MM.1S (cell line): ENCODE data around the gene HDLBP.

ENCODE experiments used
- EZH2phosphoT487 ChIP-seq: fragments of 300-600 bp; sonication (generic); IDR thresholded peaks from 2 replicates; pipeline ENCODE4 v1.6.1; 2018; ENCODE audit warnings: antibody characterized with exemption, low read length
- TF ChIP-seq, protein P1 (sequence below): fragments of 300-600 bp; sonication (generic); IDR thresholded peaks from 2 replicates; pipeline ENCODE4 v1.5.1; 2016; ENCODE audit warnings: antibody characterized with exemption, low read length, mixed read lengths

DNA sequence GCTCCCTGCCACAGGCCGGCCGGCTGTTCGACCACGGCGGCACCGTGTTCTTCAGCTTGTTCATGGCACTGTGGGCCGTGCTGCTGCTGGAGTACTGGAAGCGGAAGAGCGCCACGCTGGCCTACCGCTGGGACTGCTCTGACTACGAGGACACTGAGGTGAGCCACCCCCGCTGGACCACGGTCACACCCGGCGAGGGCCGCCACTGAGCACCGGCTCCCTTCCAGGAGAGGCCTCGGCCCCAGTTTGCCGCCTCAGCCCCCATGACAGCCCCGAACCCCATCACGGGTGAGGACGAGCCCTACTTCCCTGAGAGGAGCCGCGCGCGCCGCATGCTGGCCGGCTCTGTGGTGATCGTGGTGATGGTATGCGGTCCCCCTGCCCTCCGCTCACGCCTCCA is 106.2 kb downstream of the HDLBP start:
- TF ChIP-seq, protein P1, sequence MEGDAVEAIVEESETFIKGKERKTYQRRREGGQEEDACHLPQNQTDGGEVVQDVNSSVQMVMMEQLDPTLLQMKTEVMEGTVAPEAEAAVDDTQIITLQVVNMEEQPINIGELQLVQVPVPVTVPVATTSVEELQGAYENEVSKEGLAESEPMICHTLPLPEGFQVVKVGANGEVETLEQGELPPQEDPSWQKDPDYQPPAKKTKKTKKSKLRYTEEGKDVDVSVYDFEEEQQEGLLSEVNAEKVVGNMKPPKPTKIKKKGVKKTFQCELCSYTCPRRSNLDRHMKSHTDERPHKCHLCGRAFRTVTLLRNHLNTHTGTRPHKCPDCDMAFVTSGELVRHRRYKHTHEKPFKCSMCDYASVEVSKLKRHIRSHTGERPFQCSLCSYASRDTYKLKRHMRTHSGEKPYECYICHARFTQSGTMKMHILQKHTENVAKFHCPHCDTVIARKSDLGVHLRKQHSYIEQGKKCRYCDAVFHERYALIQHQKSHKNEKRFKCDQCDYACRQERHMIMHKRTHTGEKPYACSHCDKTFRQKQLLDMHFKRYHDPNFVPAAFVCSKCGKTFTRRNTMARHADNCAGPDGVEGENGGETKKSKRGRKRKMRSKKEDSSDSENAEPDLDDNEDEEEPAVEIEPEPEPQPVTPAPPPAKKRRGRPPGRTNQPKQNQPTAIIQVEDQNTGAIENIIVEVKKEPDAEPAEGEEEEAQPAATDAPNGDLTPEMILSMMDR, result no peak
- TF ChIP-seq EZH2phosphoT487, result no peak
